ENCODE results near the gene ZDHHC18.

ZDHHC18 gene

DNA sequence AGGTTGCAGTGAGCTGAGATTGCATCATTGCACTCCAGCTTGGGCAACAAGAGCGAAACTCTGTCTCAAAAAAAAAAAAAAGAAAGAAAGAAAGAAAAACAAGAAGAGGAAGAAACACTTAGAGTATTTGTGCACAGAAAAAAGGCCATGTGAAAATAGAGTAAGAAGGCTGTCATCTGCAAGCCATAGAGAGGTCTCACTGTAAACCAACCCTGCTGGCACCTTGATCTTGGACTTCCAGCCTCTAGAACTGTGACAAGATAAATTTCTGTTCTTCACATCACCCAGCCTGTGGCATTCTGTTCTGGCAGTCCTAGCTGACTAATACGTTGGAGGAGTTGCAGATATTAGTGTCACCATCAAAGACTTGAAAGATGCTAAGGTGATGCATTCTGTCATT, 12.1 kb upstream of the ZDHHC18 start:
- Mint-ChIP-seq H3K36me3 (ENCODE audit: low read depth) (no peaks in the 10 kb centered on the region), H3K27me3 (ENCODE audit: low read depth) (peaks cover 4% of the 10 kb centered on the region), H3K27ac (no peak overlapping the region), H3K9me3 (peaks cover 3% of the 10 kb centered on the region), H3K4me1 (no peaks in the 10 kb centered on the region), H3K4me3 (no peak overlapping the region)
- TF ChIP-seq, protein P1, sequence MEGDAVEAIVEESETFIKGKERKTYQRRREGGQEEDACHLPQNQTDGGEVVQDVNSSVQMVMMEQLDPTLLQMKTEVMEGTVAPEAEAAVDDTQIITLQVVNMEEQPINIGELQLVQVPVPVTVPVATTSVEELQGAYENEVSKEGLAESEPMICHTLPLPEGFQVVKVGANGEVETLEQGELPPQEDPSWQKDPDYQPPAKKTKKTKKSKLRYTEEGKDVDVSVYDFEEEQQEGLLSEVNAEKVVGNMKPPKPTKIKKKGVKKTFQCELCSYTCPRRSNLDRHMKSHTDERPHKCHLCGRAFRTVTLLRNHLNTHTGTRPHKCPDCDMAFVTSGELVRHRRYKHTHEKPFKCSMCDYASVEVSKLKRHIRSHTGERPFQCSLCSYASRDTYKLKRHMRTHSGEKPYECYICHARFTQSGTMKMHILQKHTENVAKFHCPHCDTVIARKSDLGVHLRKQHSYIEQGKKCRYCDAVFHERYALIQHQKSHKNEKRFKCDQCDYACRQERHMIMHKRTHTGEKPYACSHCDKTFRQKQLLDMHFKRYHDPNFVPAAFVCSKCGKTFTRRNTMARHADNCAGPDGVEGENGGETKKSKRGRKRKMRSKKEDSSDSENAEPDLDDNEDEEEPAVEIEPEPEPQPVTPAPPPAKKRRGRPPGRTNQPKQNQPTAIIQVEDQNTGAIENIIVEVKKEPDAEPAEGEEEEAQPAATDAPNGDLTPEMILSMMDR (IDR thresholded peaks at IDR 0.05; ENCODE audit: unreplicated experiment in 3 of 3), result no peak

DNA sequence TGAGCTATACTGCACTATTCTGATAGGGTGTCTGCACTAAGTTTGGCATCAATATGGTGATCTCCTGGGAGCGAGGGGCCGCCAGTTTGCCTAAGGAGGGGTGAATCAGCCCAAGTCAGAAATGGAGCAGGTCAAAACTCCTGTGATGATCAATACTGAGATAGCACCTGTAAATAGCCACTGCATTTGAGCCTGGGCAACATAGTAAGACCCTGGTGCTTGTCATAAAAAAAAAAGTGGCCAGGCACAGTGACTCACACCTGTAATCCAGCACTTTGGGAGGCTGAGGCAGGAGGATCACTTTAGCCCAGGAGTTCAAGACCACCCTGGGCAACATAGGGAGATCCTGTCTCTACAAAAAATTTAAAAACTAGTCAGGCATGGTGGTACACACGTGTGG, 11.6 kb upstream of the ZDHHC18 start:
- H3K4me3 Mint-ChIP-seq, result no peak overlapping the region
- H3K9me3 Mint-ChIP-seq, result peaks cover 3% of the 10 kb centered on the region
- H3K27me3 Mint-ChIP-seq (ENCODE audit: low read depth), result peaks cover 4% of the 10 kb centered on the region
- H3K27ac Mint-ChIP-seq, result no peak overlapping the region
- H3K36me3 Mint-ChIP-seq (ENCODE audit: low read depth), result no peaks in the 10 kb centered on the region
- H3K4me1 Mint-ChIP-seq, result no peaks in the 10 kb centered on the region
- TF ChIP-seq, protein P1 (IDR thresholded peaks at IDR 0.05; ENCODE audit: unreplicated experiment in 3 of 3), result no peak

DNA sequence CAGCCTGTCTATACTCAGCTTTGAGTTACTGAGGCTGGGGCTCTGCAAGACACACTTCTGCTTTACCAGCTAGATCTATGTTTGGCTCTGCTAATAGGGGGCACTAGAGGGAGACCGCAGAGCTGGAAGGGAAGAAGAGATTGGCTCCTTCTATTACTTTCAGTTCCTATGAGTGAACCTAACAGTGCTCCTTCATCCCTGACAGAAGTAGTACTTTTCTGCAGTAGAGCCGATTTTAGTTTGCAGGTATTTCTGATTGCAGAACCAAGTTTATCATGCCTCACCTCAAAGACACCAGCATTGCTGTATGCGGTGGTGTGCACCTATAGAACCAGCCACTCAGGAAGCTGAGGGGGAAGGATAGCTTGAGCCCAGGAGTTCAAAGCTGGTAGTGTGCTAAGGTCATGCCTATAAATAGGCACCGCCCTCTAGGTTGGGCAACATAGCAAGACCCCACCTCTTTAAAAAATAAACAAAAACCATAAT, 5.7 kb upstream of the ZDHHC18 start:
- Mint-ChIP-seq H3K4me3 (no peak overlapping the region), H3K27me3 (ENCODE audit: low read depth) (peaks cover 8% of the 10 kb centered on the region), H3K27ac (no peak overlapping the region)

DNA sequence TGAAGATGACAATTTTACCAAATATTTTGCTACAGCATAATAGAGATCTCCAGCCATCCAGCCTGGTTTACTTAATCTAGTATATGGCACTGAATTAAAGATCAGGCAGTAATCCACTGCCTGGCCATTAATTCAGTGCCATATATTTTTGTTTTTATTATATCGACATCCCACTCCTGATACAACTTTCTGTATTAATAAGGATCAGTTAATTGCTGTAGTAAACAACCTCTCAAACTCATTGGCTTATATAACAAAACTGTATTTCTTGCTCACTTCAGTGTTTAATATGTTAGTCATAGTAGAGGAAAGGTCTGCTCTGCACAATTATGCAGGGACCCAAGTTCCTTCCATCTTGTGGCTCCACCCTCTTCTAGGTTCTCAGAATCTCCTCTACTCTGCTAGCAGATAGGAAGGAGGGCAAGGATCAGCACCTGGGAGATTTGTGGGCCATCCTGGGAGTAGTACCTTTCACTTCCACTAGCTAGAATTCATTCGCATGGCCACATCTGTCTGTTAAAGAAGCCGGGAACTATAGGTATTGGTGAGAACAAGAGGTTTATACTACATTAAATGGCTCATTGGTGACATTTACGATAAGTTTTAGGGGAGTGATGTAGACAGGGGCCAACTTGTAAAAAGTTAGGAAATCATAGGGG, 3.6 kb upstream of the ZDHHC18 start:
- Mint-ChIP-seq H3K4me3 (peak overlapping the region in 1 of 3 experiments; percentile 44), H3K4me1 (peaks cover 7% of the 10 kb centered on the region), H3K27ac (peak overlapping the region in 1 of 3 experiments; percentile 51), H3K27me3 (ENCODE audit: low read depth) (peaks cover 5% of the 10 kb centered on the region), H3K36me3 (ENCODE audit: low read depth) (no peaks in the 10 kb centered on the region), H3K9me3 (no peaks in the 10 kb centered on the region)
- TF ChIP-seq, protein P1 (IDR thresholded peaks at IDR 0.05; ENCODE audit: unreplicated experiment in 3 of 3), result no peak

More for the DNA sequence above, 5.7 kb upstream of the ZDHHC18 start:
- Mint-ChIP-seq H3K36me3 (ENCODE audit: low read depth) (no peaks in the 10 kb centered on the region), H3K9me3 (peaks cover 3% of the 10 kb centered on the region), H3K4me1 (no peaks in the 10 kb centered on the region)
- TF ChIP-seq, protein P1 (IDR thresholded peaks at IDR 0.05; ENCODE audit: unreplicated experiment in 3 of 3), result no peak

DNA sequence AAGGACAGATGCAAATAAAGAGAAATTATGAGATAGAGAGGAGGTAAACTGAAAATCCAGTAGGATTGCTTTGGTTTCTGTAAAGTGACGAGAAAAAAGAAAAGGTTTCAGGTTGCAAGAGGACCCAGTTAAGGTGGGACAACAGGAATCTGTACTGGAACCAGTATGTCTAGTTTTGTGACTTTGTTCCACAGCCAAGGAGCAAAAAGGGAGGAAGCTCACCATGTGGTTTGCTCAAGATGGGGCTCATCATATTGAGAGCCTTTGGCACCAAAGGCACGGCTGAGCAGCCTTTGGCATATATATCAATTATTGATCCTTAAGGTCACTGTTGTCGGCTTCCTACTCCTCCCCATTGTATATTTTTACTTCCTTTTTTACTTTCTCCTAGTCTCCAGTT, 1.8 kb upstream of the ZDHHC18 start:
- Mint-ChIP-seq H3K9me3 (no peaks in the 10 kb centered on the region), H3K4me1 (peaks cover 24% of the 10 kb centered on the region), H3K27me3 (ENCODE audit: low read depth) (peaks cover 5% of the 10 kb centered on the region), H3K4me3 (peak overlapping the region; percentile 48 to 79 (median 72)), H3K27ac (peak overlapping the region in 2 of 3 experiments; percentile 0 to 40), H3K36me3 (ENCODE audit: low read depth) (no peaks in the 10 kb centered on the region)
- TF ChIP-seq, protein P1 (IDR thresholded peaks at IDR 0.05; ENCODE audit: unreplicated experiment in 3 of 3), result no peak

DNA sequence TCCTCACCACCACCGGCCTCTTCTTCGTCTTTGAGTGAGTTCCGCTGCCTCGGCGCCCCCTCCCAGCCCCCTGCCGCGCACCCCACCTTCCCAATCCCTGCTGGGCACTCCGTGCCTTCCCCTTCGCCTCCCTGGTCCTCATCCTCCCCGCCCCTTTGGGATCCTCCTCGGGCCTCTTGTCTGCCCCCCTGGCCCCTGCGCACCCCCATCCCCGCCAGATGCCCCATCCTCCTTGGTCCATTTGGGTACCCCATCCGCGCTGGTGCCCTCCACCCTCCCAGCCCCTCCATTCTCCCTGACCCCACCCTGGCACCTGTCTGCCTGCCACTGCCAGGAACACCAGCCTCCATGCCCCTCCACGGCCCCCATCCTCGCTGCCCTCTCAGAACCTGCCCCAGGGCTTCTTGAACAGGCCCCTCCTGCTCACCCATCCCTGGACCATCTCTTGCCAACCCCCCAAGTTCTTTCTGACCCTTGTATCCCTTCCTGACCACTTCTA, 667 bp downstream of the ZDHHC18 start:
- TF ChIP-seq, protein P1 (IDR thresholded peaks at IDR 0.05; ENCODE audit: unreplicated experiment in 3 of 3), result no peak
- no peaks in the 10 kb centered on the region for H3K9me3 Mint-ChIP-seq
- peaks cover 24% of the 10 kb centered on the region for H3K4me1 Mint-ChIP-seq
- H3K4me3 Mint-ChIP-seq, result peak overlapping the region; percentile 91 to 95 (median 92)
- peaks cover 5% of the 10 kb centered on the region for H3K27me3 Mint-ChIP-seq (ENCODE audit: low read depth)
- peak overlapping the region; percentile 79 to 92 (median 89) for H3K27ac Mint-ChIP-seq
- peaks cover 6% of the 10 kb centered on the region for H3K36me3 Mint-ChIP-seq (ENCODE audit: low read depth)

Data from nephron (organoid).